Keratinocyte (primary cell): ENCODE measurements around the gene LMO7. TPM values are rescaled to one million over a fixed set of nuclear protein-coding genes. Genes with fewer than 3 reads are reported as not detected.

Experiments used
- DNase-seq: peaks from one replicate; pipeline ENCODE4 v3.0.0-alpha.2; 2011; ENCODE audit warnings: low read depth, missing footprints, low spot score
- FAIRE-seq: peaks from 2 replicates; lab custom pipeline; 2011; peaks lifted over from hg19 to GRCh38; lab: Jason Lieb, UNC
- H2AFZ ChIP-seq: 2 replicates; pipeline ENCODE4 v1.6.0; 2012; ENCODE audit warnings: low read length, control low read depth, inconsistent platforms; ENCODE audit not compliant: control insufficient read depth
- H3K27ac ChIP-seq: 2 replicates; pipeline ENCODE4 v1.5.1; 2011; ENCODE audit warnings: low read length; ENCODE audit not compliant: control insufficient read depth, insufficient read depth
- H3K27me3 ChIP-seq: 3 replicates; pipeline ENCODE4 v1.6.0; 2011; ENCODE audit warnings: low read length; ENCODE audit not compliant: control insufficient read depth, insufficient read depth; ENCODE audit errors: extremely low read depth
- H3K36me3 ChIP-seq, 2 experiments: 2 replicates in 1 of 2; 3 replicates in 1 of 2; pipeline ENCODE4 v1.5.1; 2011; ENCODE audit warnings: low read length in 2 of 2, mild to moderate bottlenecking in 1 of 2; ENCODE audit not compliant: control insufficient read depth in 2 of 2, insufficient read depth in 2 of 2; ENCODE audit errors: extremely low read depth in 1 of 2
- H3K4me1 ChIP-seq: 3 replicates; pipeline ENCODE4 v1.5.1; 2011; ENCODE audit warnings: low read length; ENCODE audit not compliant: control insufficient read depth, insufficient read depth; ENCODE audit errors: extremely low read depth
- H3K4me2 ChIP-seq: 3 replicates; pipeline ENCODE4 v1.6.0; 2011; ENCODE audit warnings: low read depth, low read length; ENCODE audit not compliant: control insufficient read depth, insufficient read depth; ENCODE audit errors: extremely low read depth
- H3K4me3 ChIP-seq, 3 experiments: fragments of 200-600 bp in 1 of 3; sonication (generic) in 1 of 3; 2 replicates in 2 of 3; 3 replicates in 1 of 3; pipeline ENCODE4 v1.5.1; 2011 to 2016; ENCODE audit warnings: low read length in 3 of 3, mild to moderate bottlenecking in 3 of 3, control low read depth in 2 of 3, inconsistent platforms in 1 of 3, low read depth in 1 of 3, mixed read lengths in 1 of 3, mixed run types in 1 of 3, moderate library complexity in 1 of 3; ENCODE audit not compliant: control insufficient read depth in 2 of 3, insufficient read depth in 2 of 3; ENCODE audit errors: extremely low read depth in 1 of 3
- H3K79me2 ChIP-seq: 2 replicates; pipeline ENCODE4 v1.6.0; 2012; ENCODE audit warnings: low read length; ENCODE audit not compliant: control insufficient read depth, insufficient read depth
- H3K9ac ChIP-seq: 3 replicates; pipeline ENCODE4 v1.6.0; 2011; ENCODE audit warnings: low read length; ENCODE audit not compliant: control insufficient read depth, insufficient read depth; ENCODE audit errors: extremely low read depth
- H3K9me1 ChIP-seq: 3 replicates; pipeline ENCODE4 v1.6.0; 2011; ENCODE audit warnings: low read length; ENCODE audit not compliant: control insufficient read depth, insufficient read depth; ENCODE audit errors: extremely low read depth
- H3K9me3 ChIP-seq: 2 replicates; pipeline ENCODE4 v1.5.1; 2012; ENCODE audit warnings: low read depth, low read length; ENCODE audit not compliant: control insufficient read depth
- H4K20me1 ChIP-seq: 3 replicates; pipeline ENCODE4 v1.6.0; 2011; ENCODE audit warnings: low read length; ENCODE audit not compliant: control insufficient read depth, insufficient read depth; ENCODE audit errors: extremely low read depth
- EZH2 ChIP-seq: IDR thresholded peaks from one replicate; pipeline ENCODE4 v1.6.1; 2012; ENCODE audit warnings: inconsistent platforms, mild to moderate bottlenecking, low read length, moderate library complexity
- dilution Hi-C: fragments of 300-500 bp; cut with MboI; formaldehyde crosslinking; loops from one replicate; pipeline ENCODE4 v1.7.0; 2020; ENCODE audit warnings: low sequenced_read_pairs; ENCODE audit not compliant: extremely low pct_ligation_motif_present
- polyA plus RNA-seq, 5 experiments: library from polyadenylated mRNA; depleted of rRNA in 3 of 5; stranded (reverse) in 3 of 5; stranded (forward) in 1 of 5; unstranded in 1 of 5; fragments of >200 nt; gene quantifications; 1 replicate in 1 of 5; 2 replicates in 3 of 5; 3 replicates in 1 of 5; pipeline versions ENCODE4 v1.2.1 to v1.2.3, GENCODE V29; 2011 to 2012; ENCODE audit warnings: missing spikeins in 2 of 5, low read depth in 1 of 5, low replicate concordance in 1 of 5
- TF ChIP-seq, protein P1 (sequence below), 3 experiments: IDR thresholded peaks in 1 of 3; conservative IDR thresholded peaks in 1 of 3; optimal IDR thresholded peaks in 1 of 3; 2 replicates in 2 of 3; 3 replicates in 1 of 3; pipeline versions ENCODE3 to v1.5.1; 2011; ENCODE audit warnings: low read length in 3 of 3, mild to moderate bottlenecking in 3 of 3, moderate library complexity in 2 of 3, control low read depth in 1 of 3, inconsistent platforms in 1 of 3; ENCODE audit not compliant: insufficient read depth in 2 of 3; ENCODE audit errors: extremely low read depth in 1 of 3

The LMO7 gene
- polyA plus RNA-seq, 1 donor (not counting 4 experiments of a cell fraction or from before 2014, with no cell fraction given) = 8.9 TPM

GRCh38 chr13:75749407-75749806 is 113.3 kb downstream of the LMO7 start:
- no peak overlapping the region for H3K9ac ChIP-seq
- no peak for TF ChIP-seq EZH2
- TF ChIP-seq, protein P1, sequence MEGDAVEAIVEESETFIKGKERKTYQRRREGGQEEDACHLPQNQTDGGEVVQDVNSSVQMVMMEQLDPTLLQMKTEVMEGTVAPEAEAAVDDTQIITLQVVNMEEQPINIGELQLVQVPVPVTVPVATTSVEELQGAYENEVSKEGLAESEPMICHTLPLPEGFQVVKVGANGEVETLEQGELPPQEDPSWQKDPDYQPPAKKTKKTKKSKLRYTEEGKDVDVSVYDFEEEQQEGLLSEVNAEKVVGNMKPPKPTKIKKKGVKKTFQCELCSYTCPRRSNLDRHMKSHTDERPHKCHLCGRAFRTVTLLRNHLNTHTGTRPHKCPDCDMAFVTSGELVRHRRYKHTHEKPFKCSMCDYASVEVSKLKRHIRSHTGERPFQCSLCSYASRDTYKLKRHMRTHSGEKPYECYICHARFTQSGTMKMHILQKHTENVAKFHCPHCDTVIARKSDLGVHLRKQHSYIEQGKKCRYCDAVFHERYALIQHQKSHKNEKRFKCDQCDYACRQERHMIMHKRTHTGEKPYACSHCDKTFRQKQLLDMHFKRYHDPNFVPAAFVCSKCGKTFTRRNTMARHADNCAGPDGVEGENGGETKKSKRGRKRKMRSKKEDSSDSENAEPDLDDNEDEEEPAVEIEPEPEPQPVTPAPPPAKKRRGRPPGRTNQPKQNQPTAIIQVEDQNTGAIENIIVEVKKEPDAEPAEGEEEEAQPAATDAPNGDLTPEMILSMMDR (optimal IDR thresholded peaks at IDR 0.05 in 1 of 3, IDR thresholded peaks at IDR 0.05 in 1 of 3, conservative IDR thresholded peaks at IDR 0.05 in 1 of 3; ENCODE audit: extremely low read depth in 1 of 3, insufficient read depth in 2 of 3, low read length in 3 of 3) = no peak
- H3K36me3 ChIP-seq = no peaks in the 10 kb centered on the region
- no peak overlapping the region for H3K4me2 ChIP-seq
- H3K9me1 ChIP-seq = no peaks in the 10 kb centered on the region
- dilution Hi-C loops = no loop called here
- H3K4me3 ChIP-seq = no peak overlapping the region
- H3K27ac ChIP-seq = no peak overlapping the region
- H3K79me2 ChIP-seq = no peaks in the 10 kb centered on the region
- no peaks in the 10 kb centered on the region for H3K27me3 ChIP-seq
- no peak for FAIRE-seq
- H3K4me1 ChIP-seq = peaks cover 3% of the 10 kb centered on the region
- no peaks in the 10 kb centered on the region for H3K9me3 ChIP-seq
- H4K20me1 ChIP-seq = no peaks in the 10 kb centered on the region
- DNase-seq = no peak
- H2AFZ ChIP-seq = no peak overlapping the region

GRCh38 chr13:75751350-75751749 is 115.2 kb downstream of the LMO7 start:
- Histone ChIP-seq H4K20me1 (no peaks in the 10 kb centered on the region), H3K79me2 (no peaks in the 10 kb centered on the region), H3K4me1 (no peaks in the 10 kb centered on the region), H3K9me1 (no peaks in the 10 kb centered on the region), H3K9me3 (no peaks in the 10 kb centered on the region), H2AFZ (no peak overlapping the region), H3K9ac (no peak overlapping the region), H3K4me3 (no peak overlapping the region), H3K36me3 (no peaks in the 10 kb centered on the region), H3K4me2 (no peak overlapping the region), H3K27ac (no peak overlapping the region), H3K27me3 (no peaks in the 10 kb centered on the region)
- TF ChIP-seq, protein P1 (optimal IDR thresholded peaks at IDR 0.05 in 1 of 3, IDR thresholded peaks at IDR 0.05 in 1 of 3, conservative IDR thresholded peaks at IDR 0.05 in 1 of 3; ENCODE audit: extremely low read depth in 1 of 3, insufficient read depth in 2 of 3, low read length in 3 of 3) = no peak
- TF ChIP-seq EZH2 = no peak
- no peak for FAIRE-seq
- DNase-seq = no peak
- dilution Hi-C loops = no loop called here
